HG03442 (cell line): ENCODE results near the gene TPM2.

Experiments
- ATAC-seq: cut with Tn5 transposase; IDR thresholded peaks from one replicate; pipeline ENCODE4 v1.9.1; 2021; ENCODE audit warnings: mild to moderate bottlenecking, moderate library complexity; ENCODE audit not compliant: unreplicated experiment

TPM2 gene

GRCh38 chr9:35635730-35636129 is 54.0 kb downstream of the TPM2 start:
- no peak for ATAC-seq
